Measurements from ENCODE around the gene CBS.
"Not testable (repeated sequence)": the region's sequence is repeated elsewhere in the genome, so short reads cannot be mapped to it uniquely, and the experiment has no call there.

The CBS gene
- 0 reads per million in 4 donors for total RNA-seq

DNA sequence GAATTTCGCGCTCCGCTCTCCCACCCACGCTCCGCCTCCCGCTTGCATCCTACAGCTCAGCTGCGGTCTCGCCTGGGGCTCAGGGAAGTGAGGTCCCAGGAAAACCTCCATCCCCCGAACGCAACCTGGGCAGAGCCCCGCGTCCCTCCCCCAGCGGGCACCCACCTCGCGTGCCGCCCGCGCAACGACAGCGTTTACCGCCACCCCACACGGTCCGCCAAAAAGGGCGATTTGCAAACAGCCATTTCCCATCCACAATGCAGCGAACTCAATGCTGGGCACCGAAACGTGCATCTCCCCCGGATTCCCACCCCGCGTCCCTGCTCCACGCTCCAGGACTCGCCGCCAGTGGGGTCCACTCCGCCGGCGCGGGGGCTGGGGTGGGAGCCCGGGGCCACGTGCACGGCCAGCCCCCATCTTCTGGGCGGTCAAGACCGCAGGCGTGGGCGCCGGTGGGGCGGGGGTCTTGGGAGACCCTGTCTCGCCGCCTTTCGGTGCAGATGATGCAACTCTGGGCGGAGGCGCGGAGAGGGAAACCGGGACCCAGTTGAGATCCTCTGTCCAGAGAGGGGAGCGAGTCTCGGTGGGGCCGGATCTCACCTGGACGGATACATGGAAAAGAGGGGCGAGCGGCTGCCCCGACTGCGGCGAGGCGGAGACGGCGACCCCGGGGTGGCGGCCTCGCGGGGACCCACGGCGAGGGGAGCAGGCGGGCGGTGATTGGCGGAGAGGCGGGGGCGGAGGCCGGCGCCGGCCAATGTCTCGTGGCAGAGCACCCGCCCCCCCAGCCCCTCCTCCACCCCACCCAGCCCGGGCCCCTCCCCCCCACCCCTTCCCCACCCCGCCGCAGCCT, at the start of gene CBS:
Gene CBS, minus strand, starts transcription at position 666 of the 853 bp plus-strand sequence. CDS start 3,642 bp downstream, outside the sequence.
- not testable (repeated sequence) for DNase-seq

DNA sequence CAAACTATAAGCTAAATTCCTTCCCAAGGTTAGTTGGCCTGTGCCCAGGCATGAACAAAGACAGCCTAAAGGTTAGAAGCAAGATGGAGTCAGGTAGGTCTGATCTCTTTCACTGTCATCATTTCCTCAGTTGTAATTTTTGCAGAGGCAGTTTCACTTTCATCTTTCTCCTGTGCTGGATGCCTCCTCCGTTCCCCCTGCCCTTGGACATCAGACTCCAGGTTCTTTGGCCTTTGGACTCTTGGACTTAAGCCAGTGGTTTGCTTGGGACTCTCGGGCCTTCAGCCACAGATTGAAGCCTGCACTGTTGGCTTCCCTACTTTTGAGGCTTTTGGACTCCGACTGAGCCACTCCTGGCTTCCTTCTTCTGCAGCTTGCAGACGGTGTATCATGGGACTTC, 40.3 kb upstream of the CBS start:
- not testable (repeated sequence) for DNase-seq

DNA sequence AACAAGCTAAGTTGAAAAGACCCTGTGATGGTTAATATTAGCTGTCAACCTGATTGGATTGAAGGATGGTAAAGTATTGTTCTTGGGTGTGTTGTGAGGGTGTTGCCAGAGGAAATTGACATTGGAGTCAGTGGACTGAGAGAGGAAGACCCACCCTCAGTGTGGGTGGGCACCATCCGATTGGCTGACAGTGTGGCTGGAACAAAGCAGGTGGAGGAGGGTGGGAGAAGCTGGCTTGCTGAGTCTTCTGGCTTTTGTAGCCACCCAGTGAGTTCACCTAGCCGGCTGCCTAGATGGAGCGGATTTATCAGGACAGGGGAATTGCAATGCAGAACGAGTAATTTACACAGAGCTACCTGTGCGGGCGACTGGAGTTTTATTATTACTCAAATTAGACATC, 38.8 kb upstream of the CBS start:
- not testable (repeated sequence) for DNase-seq

DNA sequence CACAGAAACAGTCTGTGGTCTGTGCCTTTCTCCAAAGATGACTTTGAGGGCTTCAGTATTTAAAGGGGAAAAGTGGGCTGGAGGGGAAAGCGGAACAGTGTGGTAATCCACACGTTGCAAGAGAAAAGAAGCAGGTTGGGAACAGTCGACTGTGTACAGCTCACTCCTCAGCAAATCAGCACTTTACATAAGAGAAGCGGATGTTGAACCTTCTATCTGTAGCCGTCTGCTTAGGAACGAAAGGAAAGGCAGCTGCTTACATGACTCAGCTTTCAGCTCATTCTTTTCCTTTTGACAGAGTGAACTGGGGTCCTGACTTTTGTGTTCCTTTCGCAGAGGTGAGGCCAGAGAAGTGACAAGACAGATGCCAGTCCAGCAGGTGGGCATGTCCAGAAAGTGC, 33.4 kb upstream of the CBS start:
- DNase-seq: not testable (repeated sequence)

DNA sequence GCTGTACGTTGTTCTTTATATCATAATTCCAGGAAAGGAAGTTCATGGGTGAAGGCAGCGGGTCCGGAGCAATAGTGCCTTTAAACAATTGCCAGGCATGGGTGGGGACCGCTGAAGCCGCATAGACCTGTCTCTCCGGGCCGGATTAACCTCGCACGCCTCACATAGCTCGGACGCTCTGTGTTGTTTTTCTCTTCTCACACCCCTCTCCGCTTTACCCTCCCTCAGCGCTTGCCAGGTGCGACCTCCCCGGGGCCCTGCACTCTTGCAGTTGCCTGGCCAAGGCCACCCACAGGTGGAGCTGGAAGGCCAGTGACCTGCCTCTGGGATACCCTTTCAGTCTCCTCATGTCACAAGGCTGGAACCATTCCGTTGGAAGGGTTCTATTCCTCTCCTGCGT, 32.5 kb upstream of the CBS start:
- not testable (repeated sequence) for DNase-seq

DNA sequence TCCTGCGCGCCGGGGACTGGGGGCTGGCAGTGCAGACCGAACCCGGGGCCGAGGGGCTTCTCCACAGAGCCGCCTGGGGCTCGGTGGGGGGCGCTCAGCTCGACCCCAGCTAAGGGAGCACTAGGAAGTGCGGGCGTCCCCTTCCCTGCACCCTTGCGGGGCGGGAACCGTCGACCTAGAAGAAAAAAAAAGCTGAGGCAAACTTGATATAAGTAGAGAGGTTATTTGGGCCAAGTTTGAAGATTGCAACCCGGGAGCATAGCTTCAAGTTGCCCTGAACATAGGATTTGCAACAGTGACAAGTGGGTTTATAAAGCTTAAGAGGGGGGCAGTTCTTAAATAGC, 32.1 kb upstream of the CBS start:
- DNase-seq: not testable (repeated sequence)

DNA sequence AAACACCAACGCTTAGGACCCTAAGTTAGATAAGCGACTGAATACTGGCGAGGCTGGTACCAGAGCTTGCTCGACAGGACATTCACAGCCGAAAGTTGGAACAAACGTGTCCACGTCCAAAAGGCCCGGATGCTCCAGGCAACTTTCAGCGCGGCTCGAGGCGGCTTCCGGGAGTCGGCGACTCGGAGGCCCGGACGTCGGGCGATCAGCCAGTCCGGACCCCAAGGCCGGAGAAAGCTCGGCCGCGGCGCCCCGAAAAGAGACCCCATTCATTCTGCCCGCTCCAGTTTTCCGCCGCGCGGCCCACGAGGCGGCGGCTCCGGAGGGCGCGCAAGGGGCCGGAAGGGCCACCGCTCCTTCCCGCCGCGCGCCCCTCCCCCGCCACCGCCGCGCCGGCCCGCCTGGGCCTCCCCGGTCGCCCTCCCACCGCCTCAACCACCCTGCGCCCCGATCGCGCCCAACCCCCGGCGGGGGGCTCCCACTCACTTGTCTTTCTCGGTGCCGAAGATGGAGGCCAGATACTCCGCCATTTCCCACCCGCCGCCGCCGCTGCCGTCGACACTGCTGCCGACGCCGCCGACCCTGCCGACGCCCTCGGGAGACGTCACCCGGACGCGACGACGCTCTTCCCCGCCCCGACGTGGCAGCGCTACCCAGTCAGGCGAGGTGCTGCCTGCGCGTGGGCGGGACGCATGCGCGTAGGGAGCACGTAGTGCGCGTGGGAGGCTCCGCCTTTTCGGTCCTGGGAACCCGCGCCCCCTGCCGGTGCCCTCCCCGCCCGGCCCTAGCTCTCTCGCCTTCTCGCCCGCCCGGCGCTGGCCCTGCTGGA, 31.5 kb upstream of the CBS start, which contains the start of gene U2AF1:
Gene U2AF1, minus strand, starts transcription at position 606 of the 829 bp plus-strand sequence. Its CDS starts 76 bp downstream, at position 530.
- DNase-seq: peak in 4 of 5 donors; percentile 29 to 73 (median 47)

DNA sequence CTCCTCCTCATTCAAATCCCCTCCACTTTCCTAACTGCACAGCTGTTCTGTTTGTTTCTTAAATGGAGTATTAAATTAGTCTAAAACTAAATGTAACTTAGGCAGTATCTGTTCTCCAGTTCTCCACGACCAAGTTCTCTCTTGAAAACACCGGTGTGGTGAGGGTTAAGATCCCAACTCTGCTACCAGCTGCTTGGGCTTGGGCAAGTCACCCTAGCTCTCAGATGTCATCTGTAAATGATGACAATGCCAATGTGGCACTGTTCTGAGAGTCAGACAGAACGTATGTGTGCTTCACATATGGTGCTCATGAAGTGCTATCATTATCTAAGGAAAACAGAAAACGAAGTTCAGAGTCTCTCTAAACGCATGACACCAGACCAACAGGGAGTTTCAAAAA, 29.0 kb upstream of the CBS start:
- DNase-seq: not testable (repeated sequence)

DNA sequence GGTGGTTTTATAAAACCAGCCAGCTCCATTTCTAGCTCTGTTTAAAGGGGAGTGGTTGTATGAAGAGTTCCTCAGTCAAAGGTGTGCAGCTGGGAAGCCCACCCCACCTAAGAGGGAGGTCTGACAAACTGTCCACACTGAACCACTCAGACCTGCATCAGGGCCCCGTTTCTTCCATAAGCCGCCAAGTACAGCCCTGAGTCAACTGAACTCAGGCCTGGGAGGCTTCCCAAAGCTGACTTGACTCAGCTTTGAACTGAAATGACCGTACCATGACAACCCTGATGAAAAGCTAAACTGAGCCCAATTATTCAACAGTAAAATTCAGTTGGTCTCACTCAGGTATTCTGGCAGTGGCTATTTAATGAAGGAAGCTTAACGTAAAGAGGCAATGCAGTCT, 26.6 kb upstream of the CBS start:
- not testable (repeated sequence) for DNase-seq

DNA sequence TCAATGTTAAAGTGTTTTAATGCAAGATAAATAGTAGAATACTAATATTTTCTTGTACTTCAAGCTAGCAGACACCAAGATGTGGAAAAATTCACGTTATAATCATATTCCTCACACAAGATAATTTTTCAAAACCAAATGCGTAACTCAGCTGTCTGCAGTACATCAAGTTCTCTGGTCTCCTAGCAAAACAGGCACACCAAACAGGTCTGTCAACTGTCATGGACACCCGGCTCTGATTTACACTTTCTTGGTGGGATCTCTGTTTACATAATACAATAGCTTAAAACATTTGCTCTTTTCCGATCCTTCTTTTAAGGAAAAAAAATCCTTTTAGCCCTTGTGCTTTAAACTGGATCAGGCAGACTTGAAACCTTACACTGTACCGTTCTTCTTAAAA, 26.0 kb upstream of the CBS start:
- DNase-seq: not testable (repeated sequence)

DNA sequence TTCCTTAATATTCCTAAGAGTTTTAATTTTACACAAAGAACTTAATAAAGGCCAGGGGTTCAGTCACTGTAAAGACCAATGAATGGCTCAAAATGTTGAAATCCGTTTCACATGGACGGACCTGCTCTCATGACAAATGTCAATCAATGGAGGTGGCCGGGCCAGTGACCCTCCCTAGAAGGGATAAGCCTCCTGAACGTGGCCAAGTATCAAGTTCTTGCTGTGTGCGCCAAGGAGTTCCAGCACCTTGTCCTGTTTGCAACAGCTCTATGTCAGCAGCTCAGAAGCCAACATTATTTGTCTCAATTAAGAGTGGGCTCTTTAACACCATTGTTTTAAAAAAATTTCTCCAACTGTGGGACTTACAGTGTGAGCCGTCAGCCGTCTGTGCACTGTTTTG, 25.4 kb upstream of the CBS start:
- DNase-seq: not testable (repeated sequence)

DNA sequence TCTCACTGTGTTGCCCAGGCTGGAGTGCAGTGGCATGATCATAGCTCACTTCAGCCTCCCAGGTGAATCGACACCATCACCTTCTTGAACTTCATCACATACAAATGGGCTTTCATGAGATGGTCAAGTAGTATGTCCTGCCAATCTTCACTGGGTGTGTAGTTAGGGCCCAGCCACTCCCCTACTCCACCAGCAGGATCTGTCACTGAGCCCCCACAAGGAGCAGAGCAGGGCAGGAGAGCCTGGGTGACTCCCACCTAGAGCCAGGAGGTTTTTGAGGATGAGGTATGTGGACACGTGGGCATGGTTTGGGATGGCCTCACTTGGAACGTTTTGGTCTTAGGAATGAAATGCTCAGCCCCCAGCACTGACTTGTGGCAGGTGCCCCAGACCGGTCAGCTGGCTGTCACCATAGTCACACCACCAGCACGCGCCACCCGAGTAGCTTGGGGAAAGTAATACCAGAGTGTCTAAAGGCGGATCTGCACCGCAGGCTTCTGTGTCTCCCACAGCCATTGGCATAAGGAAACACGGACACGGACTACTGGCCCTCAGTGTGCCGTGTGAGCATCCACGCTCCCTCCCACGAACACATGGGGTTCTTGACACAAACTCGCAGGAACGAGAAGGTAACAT, 16.5 kb upstream of the CBS start:
- DNase-seq: not testable (repeated sequence)

DNA sequence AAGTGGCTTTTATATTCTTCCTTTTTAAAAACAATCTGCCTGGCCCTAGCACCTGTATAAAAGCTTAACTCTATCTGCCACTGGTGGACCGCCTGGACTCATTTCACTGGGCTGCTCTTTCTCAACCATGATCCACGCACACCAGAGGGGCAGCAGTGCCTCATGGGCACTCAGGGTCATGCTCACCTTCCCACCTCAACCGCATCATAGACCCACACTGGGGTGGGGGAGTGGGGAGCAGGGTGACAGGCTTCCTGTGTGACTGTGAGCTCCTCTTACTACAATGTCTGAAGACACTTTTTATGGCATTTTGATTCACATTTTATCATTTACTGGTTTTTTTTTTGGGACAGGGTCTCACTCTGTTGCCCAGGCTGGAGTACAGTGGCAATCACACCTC, 15.3 kb upstream of the CBS start:
- not testable (repeated sequence) for DNase-seq

DNA sequence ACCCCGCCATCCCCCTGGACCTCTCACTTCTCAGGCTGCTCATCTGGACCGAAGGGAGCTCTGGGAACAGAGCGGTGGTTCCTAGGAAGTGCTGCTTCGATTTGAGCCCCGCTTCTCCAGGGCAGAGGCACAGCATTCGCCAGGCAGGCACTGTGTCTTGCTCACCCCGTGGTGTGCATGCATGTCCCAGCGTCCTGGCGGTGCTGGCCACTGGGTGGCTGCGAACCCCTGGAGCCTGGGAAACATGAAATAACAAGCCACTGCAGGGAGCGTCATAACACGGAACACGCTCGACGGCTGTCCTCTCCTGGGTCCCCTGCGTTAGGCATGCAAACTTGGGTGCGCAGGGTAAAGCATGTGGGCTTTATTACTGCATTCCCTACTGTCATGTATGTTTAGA, 13.8 kb upstream of the CBS start:
- not testable (repeated sequence) for DNase-seq

DNA sequence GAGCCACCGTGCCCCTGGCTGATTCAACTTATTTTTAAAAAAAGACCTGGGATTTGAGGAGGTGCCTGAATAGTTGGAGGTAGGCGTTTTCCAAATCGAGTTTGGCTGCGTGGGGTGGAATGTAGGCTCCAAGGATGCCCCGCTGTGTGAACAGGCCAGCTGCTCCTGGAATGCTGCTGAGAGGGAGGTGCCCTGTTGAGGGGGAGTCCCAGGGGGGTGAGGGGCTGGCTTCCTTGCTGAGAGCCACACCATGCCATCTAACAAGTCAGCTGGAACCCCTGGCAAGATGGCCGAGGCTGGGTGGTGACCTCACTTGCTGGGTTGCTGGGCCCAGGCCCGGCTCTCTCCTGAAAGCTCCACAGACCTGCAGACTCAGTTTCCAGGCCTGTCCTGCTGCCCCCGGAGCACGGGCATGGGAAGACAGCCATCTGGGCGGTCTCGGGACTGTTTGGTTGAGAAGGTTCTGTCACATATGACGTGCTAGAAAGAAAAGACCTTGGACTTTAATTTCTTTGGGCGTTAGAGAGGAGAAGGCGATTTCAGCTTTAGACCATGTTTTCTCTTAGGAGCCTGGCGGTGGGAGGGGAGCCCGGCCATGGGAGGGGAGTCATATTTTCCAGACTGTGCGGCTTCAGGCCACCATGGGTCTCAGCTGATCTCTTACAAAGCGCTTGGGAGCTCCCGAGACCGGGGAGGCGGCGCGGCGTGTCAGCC, 7.1 kb upstream of the CBS start:
- DNase-seq: not testable (repeated sequence)

DNA sequence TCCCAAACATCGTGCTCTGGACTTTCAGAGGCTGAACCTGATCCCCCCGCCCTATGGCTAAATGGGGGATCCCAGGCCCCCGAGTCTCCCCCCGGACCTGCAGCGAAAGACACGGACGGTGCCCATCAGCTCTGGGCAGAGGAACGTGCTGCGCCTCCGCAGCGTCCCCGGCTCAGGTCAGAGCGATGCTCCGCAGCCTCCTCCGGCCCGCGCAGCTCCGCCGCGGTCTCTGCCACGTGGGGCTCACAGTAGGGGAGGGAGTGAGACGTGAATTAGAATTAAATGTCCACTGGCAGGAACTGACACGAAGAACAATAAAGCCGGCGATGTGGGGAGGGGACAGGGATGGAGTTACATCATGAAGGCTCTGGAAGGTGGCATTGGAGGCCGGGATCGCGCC, 1.0 kb upstream of the CBS start:
- DNase-seq: not testable (repeated sequence)

DNA sequence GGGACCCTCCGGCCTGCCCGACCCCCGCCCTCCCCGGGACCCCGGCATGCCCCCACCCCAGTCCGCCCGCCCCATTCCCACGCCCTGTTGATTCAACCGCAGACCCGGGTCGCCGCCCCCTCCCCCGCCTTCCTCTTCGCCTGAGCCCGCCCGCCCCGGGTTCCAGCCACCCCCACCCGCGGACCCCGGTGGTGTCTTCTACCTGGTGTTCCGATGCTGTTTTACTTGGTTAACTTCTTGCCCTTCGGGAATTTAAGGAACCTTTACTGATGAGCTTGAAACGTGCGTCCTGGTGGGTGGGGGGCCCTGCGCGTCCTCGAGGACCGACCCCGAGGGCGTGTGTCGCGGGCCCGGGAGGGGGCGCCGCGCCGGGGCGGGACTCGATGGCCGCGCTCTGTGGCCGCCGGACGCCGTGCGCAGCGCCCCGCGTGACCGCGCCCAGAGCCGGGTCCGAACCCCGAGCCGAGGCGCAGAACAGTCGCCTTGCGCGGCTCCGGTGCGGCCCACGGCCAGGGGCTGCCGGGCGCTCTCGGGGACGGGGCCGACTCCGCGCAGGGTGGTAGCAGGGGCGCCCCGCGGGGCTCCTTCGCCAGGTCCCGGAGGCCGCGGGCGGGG, 495 bp upstream of the CBS start:
- DNase-seq: not testable (repeated sequence)

DNA sequence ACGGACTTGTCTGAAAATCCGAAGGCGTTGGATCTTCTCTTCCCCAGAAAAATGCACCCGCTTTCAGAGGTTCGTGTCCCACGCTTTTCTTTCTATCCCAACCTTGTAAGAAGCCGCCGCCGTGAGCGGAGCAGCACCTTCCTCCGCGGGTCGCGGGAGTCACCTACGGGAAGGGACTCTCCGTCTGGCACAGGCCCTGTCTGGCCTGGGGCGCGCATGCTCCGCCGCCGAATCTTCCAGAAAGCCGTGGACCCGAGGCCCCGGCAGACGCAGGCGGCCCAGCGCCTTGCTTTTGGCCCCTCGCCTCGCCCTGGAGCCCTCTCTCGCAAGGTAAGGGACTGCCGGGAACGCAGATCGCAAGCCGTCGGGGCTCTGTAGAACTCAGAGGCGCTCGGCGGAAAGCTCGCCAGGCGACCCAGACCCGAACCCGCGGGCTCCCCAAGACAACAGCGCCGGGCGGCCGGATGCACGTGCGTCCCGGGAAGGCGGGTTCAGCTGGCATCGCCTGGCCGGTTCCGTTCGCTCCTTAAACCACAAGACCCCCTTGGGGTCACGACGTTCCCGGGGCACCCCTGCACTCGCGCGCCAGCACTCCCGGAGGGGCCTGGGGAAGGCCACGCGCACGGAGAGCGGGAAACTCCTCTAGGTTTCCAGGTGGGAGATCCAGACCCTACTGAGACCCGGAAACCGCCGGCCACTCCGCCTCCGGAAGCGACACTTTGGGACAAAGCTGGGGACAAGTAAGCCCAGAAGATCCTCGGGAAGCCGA, 1.1 kb downstream of the CBS start:
- DNase-seq: not testable (repeated sequence)

DNA sequence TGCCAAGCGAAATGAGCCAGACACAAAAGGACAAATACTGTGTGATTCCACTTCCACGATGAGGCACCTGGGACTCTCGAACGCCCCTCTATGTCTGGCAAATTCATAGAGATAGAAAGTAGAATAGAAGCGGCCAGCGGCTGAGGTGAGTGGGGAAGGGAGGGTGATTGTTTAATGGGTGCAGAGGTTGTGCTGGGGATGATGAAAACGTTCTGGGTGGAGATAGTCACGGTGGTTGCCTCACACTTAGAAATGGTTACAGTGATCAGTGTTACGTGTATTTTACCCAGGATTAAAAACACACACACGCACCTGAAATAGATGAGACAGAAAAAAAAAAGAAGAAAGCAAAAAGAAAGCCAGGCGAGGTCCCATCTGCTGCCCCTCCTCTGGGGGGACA, 2.9 kb downstream of the CBS start:
- not testable (repeated sequence) for DNase-seq

DNA sequence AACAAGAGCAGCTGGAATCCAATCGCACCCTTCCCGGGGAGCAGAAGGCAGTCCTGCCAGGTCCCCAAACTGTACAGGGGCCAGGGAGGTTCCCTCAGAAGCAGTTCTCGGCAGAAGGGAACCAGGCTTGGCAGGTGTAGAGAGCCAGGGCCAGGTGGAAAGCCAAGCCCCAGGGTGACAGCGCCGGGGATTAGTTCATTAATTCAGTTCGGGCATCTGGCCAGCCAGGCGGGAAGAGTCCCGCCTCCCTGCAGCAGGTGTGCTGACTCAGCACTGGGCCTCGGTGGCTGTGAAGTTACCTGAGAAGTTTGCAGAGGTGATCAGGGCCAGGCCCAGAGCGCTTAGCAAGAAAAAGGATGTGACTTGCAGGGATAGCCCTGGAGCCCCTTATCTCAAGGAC, 6.0 kb downstream of the CBS start:
- not testable (repeated sequence) for DNase-seq

DNA sequence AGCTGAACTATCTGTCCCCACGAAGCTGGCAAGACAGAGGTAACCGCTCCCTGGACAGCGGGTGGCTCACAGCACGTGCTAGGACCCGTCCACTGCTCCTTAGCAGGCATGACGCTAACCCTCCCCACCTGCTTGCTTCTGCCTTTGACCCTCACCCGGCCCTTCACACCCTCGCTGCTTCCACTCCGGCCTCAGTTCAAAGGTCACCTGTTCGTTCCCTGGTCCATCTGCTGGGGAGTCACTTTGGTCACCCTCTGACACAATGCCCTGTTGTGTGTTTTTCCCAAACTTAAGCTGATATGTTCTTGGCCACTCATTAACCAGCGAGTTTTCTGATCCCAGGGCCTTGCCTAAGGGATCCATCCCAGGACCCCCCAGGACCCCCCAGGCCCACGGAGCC, 7.6 kb downstream of the CBS start:
- DNase-seq: not testable (repeated sequence)
